NCI-H2196 treated with DMSO at 0.1 percent for 48 hours (cell line): Measurements from ENCODE around the gene PIEZO2.
"Not testable (repeated sequence)": the region's sequence is repeated elsewhere in the genome, so short reads cannot be mapped to it uniquely, and the experiment has no call there.

Experiments
- DNase-seq: peaks from one replicate; lab custom pipeline; 2025; ENCODE audit not compliant: unreplicated experiment; lab: John Stamatoyannopoulos, UW

The PIEZO2 gene

GRCh38 chr18:10933648-10934047, 215.7 kb downstream of the PIEZO2 start:
- DNase-seq, result not testable (repeated sequence)

GRCh38 chr18:10930076-10930475, 219.3 kb downstream of the PIEZO2 start:
- no peak for DNase-seq

GRCh38 chr18:10928772-10929373, 220.5 kb downstream of the PIEZO2 start:
- peak; percentile 13 for DNase-seq

- DNase-seq, result no peak
Measured at GRCh38 chr18:10928011-10928771, 221.2 kb downstream of the PIEZO2 start.

- no peak for DNase-seq
Measured at GRCh38 chr18:10927286-10927992, 221.9 kb downstream of the PIEZO2 start.

- no peak for DNase-seq
Measured at GRCh38 chr18:10926621-10927161, 222.7 kb downstream of the PIEZO2 start.

GRCh38 chr18:10924290-10924689, 225.1 kb downstream of the PIEZO2 start:
- no peak for DNase-seq

- DNase-seq, result no peak
Measured at GRCh38 chr18:10923551-10924070, 225.8 kb downstream of the PIEZO2 start.

- no peak for DNase-seq
Measured at GRCh38 chr18:10923141-10923540, 226.2 kb downstream of the PIEZO2 start.

- DNase-seq, result not testable (repeated sequence)
Measured at GRCh38 chr18:10922712-10923111, 226.7 kb downstream of the PIEZO2 start.

- not testable (repeated sequence) for DNase-seq
Measured at GRCh38 chr18:10920309-10920708, 229.1 kb downstream of the PIEZO2 start.

GRCh38 chr18:10919851-10920250, 229.5 kb downstream of the PIEZO2 start:
- no peak for DNase-seq

- no peak for DNase-seq
Measured at GRCh38 chr18:10916865-10917264, 232.5 kb downstream of the PIEZO2 start.

GRCh38 chr18:10916387-10916786, 233.0 kb downstream of the PIEZO2 start:
- DNase-seq, result no peak

GRCh38 chr18:10915748-10916147, 233.6 kb downstream of the PIEZO2 start:
- DNase-seq, result not testable (repeated sequence)

- DNase-seq, result not testable (repeated sequence)
Measured at GRCh38 chr18:10914610-10915009, 234.8 kb downstream of the PIEZO2 start.

GRCh38 chr18:10913919-10914318, 235.4 kb downstream of the PIEZO2 start:
- no peak for DNase-seq

- no peak for DNase-seq
Measured at GRCh38 chr18:10912790-10913545, 236.4 kb downstream of the PIEZO2 start.

GRCh38 chr18:10909724-10910123, 239.6 kb downstream of the PIEZO2 start:
- no peak for DNase-seq

- DNase-seq, result no peak
Measured at GRCh38 chr18:10908760-10909159, 240.6 kb downstream of the PIEZO2 start.

- DNase-seq, result no peak
Measured at GRCh38 chr18:10907749-10908148, 241.6 kb downstream of the PIEZO2 start.
